Loucy (cell line): ENCODE measurements around the gene MICU2.

Experiments used
- CTCF ChIP-seq: fragments of 200-600 bp; sonication (generic); conservative IDR thresholded peaks from 2 replicates; pipeline ENCODE4 v1.5.1; 2014; ENCODE audit warnings: mild to moderate bottlenecking, antibody characterized with exemption, low read length
- EZH2phosphoT487 ChIP-seq: fragments of 200-600 bp; IDR thresholded peaks from 2 replicates; pipeline ENCODE4 v1.6.1; 2018; ENCODE audit warnings: antibody characterized with exemption, mild to moderate bottlenecking, moderate library complexity, borderline replicate concordance

GRCh38 chr13:21517576-21517975, 86.4 kb downstream of the MICU2 start:
- TF ChIP-seq CTCF (no peak), EZH2phosphoT487 (no peak)
